ENCODE data around the gene KRT78. TPM values are rescaled to one million over a fixed set of nuclear protein-coding genes. Genes with fewer than 3 reads are reported as not detected.
A peak's percentile ranks its signal among the peaks of the same experiment; 100 is the strongest.
"Not testable (repeated sequence)": the region's sequence is repeated elsewhere in the genome, so short reads cannot be mapped to it uniquely, and the experiment has no call there.

KRT78 gene
- polyA plus RNA-seq, 6 donors from 2014 or later, result not detected

DNA sequence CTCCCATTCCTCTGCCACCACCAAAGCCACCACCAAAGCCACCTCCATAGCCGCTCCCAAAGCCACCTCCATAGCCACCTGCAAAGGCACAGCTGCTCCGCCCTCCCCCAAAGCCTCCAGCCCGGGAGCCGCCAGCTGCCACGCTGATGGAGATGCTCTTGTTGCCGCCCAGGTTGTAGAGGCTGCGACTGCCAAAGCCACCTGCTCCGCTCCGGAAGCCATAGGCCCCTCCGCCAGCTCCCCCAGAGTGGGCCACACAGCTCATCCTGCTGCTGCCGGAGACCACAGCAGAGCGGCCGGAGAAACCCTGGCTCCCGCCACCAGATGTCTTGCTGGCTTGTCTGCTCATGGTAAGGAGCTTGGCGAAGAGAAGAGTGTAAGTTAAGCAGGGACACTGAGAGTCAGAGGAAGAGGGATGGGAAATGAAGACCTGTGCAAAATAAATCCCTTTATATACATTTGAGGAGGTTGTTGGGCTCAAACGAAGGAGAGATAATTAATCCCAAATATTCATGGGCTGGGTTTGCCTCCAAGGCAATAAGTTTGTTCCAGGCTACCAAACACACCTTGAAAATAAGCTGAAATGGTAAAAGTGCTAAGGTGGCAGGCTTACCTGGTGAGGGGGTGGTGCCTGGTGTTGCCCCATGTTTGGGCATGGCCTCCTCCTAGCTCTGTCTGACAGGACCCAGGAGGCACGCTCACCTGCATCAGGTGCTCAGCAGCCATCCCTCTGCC, 52.9 kb downstream of the KRT78 start, which contains the start of gene KRT3:
TSS of gene KRT3 (minus strand) at position 424 of the 735 bp plus-strand sequence. CDS start at position 349, 75 bp downstream.
- H3K27me3 Mint-ChIP-seq, result peaks cover 11 to 45% (median 25%) of the 10 kb centered on the region in 3 donors
- no peaks in the 10 kb centered on the region for H3K9me3 Mint-ChIP-seq
- DNase-seq (no peak), ATAC-seq (ENCODE audit: low read depth in 2 of 2) (no peak)
- H3K4me3 Mint-ChIP-seq, result no peak within 1 kb of the TSS
- no peaks in the 10 kb centered on the region for H3K36me3 Mint-ChIP-seq
- no peaks in the 10 kb centered on the region for H3K4me1 Mint-ChIP-seq
- H3K27ac Mint-ChIP-seq, result no peak within 1 kb of the TSS

DNA sequence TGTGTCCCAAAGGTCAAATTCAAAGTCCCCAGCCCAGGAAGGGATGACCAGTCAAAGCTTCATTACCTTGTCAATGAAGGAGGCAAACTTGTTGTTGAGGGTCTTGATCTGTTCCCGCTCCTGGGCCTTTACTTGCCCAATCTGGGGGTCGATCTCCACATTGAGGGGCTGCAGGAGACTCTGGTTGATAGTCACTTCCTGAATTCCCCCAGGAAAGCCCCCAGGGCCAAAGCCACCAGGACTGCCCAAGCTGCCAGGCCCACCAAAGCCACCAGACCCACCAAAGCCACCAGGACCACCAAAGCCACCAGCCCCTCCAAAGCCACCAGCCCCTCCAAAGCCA, 53.5 kb downstream of the KRT78 start:
- not testable (repeated sequence) for ATAC-seq (ENCODE audit: low read depth in 2 of 2); H3K4me3 Mint-ChIP-seq; H3K27ac Mint-ChIP-seq; H3K9me3 Mint-ChIP-seq; DNase-seq; H3K4me1 Mint-ChIP-seq; H3K36me3 Mint-ChIP-seq
- peaks cover 17 to 51% (median 25%) of the 10 kb centered on the region in 3 donors for H3K27me3 Mint-ChIP-seq

DNA sequence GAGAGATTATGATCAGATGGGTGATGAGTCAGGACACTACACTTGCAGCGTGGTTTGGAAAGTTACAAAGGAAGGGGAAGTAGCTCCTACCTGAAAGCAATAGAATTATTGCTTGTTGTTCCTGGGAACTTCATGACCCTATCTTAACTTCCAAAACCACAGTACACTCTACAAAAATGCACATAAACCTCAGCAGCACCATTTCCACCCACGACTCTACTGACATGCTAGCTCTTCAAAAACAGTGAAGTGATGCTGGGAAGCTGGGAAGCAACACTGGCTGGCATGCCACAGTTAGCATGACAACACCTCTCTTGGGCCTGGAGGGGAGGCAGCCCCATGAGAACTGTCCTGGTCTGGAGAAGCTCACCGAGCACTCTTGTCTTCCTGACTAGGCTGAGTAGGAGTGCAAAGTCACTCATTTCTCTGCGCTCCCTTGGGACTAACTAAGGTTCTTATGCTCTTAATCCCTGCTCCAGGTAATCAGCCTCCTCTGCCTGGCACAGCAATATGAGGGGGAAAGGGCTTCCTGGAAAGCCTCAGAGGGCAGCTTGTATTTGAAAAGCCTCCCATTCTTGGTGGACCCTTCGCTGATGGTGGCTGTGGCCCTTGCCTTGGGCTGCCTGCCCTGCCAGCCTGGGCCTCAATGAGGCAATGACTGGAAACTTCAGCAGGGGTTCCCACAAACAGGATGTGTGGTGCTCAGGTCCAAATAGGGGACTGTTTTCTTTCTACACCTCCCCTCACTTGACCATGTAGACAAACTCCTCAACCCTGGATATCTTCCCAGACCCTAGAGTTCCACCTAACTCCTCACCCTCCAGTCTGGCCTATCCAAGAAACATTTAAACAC, 54.1 kb downstream of the KRT78 start:
- H3K36me3 Mint-ChIP-seq, result no peaks in the 10 kb centered on the region
- ATAC-seq (ENCODE audit: low read depth in 2 of 2) (no peak), DNase-seq (no peak)
- peaks cover 0 to under 1% (median 0%) of the 10 kb centered on the region in 3 donors for H3K4me1 Mint-ChIP-seq
- H3K9me3 Mint-ChIP-seq, result no peaks in the 10 kb centered on the region
- peaks cover 21 to 57% (median 23%) of the 10 kb centered on the region in 3 donors for H3K27me3 Mint-ChIP-seq
- H3K27ac Mint-ChIP-seq, result no peak overlapping the region
- no peak overlapping the region for H3K4me3 Mint-ChIP-seq

DNA sequence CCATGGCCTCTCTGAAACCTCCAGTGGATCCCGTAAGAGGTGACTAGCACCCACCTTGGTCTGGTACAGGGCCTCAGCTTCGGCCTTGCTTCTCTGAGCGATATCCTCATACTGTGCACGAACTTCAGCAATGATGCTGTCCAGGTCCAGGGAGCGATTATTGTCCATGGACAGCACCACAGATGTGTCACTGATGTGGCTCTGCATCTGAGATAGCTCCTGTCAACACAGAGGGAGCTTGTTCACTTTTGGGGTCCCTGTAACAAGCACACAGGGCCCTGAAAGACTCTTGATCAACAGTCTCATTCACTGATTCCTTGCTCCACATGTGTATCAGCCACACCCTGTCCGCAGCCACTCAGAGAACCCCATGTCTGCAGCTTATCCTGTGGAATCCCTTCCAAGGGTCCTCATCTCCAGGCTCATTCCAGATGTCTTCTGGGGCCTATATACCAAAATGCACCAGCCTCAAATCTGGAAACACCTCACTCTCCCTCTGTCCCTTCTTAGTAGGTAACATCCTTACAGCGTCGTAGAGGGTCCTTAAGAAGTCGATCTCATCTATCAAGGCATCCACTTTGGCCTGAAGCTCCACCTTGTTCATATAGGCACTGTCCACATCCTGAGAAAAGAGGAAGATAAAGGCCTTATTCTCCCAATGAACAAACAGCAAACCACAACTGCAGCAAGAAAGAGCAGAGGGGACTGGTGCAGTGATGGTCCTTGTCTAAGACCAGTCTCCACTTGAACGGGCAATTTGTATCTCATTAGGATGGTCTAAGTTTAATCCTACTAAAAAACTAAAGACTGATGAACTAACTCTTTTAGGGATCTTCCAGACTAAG, 56.4 kb downstream of the KRT78 start:
- no peak overlapping the region for H3K4me3 Mint-ChIP-seq
- no peaks in the 10 kb centered on the region for H3K36me3 Mint-ChIP-seq
- DNase-seq (no peak), ATAC-seq (ENCODE audit: low read depth in 2 of 2) (no peak)
- peaks cover 0 to 3% (median 0%) of the 10 kb centered on the region in 7 donors for H3K9me3 Mint-ChIP-seq
- no peak overlapping the region for H3K27ac Mint-ChIP-seq
- H3K4me1 Mint-ChIP-seq, result peaks cover 0 to 6% (median 5%) of the 10 kb centered on the region in 3 donors
- peaks cover 16 to 59% (median 41%) of the 10 kb centered on the region in 3 donors for H3K27me3 Mint-ChIP-seq

DNA sequence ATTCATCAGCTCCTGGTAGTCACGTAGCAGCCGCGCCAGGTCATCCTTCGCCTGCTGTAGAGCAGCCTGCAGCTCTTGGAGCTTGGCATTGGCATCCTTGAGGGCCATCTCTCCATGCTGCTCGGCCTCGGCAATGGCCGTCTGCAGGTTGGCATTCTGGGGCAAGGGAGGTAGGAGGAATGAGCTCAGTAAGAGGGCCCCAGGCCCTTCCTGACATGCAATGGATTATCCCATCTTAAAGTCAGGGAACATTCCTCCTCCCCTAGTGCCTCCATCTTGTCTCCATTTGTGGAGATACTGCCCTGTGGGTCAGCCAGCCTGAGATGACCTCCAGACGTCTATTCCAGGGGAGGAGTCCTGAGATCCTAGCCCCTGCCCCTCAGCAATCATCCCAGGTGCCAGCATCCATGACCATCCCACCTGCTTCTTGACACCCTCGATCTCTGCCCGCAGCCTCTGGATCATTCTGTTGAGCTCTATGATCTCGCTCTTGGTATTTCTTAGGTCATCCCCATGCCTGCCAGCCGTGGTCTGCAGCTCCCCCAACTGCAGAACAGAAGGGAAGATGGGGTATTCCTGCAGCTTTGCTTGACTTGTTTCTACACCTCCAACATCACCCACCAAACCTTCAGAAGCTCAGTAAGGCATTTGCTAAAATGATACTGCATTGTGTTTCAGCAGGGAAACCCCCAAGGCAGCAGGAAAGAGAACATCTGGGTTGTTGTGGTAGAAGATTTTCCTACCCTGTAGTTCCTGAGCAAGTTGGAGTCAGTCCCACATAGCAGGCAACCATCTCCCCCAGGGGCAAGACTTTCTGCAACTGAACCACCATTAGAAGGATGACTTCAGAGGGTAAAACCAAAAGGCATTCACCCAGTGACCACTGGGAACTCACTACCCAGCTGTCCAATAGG, 57.3 kb downstream of the KRT78 start:
- H3K4me1 Mint-ChIP-seq, result peaks cover 0 to 6% (median 5%) of the 10 kb centered on the region in 3 donors
- H3K9me3 Mint-ChIP-seq, result peaks cover 0 to 3% (median 0%) of the 10 kb centered on the region in 7 donors
- H3K36me3 Mint-ChIP-seq, result no peaks in the 10 kb centered on the region
- H3K27me3 Mint-ChIP-seq, result peaks cover 19 to 59% (median 41%) of the 10 kb centered on the region in 3 donors
- no peak for ATAC-seq (ENCODE audit: low read depth in 2 of 2)
- H3K4me3 Mint-ChIP-seq, result no peak overlapping the region
- DNase-seq, result no peak
- H3K27ac Mint-ChIP-seq, result no peak overlapping the region

DNA sequence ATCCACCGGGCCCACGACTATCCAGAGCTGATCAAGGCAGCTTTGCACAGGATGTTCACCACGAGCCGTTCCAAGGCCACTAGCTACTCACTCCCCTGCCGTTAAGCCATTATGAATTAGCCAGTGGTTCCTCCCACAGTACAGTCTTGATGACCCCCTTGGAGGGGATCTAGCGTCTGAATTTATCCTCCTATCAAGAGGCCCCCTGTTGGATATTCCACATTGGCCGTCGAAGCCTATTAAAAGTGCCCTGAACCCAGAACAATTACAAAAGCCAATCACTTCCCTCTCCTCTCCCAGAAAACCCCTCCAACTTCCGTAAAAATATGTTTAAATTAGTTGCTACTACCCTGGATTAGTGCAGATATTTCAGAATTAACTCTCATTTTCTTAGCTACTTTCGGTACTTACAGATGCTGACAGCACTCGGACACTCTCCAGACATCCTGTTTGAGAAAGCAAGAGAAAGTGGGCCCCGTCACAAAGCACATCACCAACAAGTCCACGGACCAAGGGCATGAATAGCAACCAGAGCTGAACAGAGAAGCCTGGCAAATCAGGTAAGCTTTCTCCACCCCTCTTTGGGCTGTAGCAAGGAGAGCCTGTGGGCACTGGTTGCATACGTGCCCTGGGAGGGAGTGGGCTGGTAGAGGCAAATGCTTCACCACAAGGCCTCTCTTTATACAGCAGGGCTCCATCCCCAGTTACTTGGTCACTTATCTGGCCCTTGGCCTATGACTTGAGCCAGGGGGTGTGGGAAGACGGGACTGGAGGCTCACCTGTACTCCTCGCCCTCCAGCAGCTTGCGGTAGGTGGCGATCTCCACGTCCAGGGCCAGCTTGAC, 58.1 kb downstream of the KRT78 start:
- peaks cover 0 to 6% (median 5%) of the 10 kb centered on the region in 3 donors for H3K4me1 Mint-ChIP-seq
- ATAC-seq (ENCODE audit: low read depth in 2 of 2) (no peak), DNase-seq (no peak)
- H3K4me3 Mint-ChIP-seq, result no peak overlapping the region
- H3K27me3 Mint-ChIP-seq, result peaks cover 28 to 58% (median 46%) of the 10 kb centered on the region in 3 donors
- H3K9me3 Mint-ChIP-seq, result peaks cover 0 to 4% (median 1%) of the 10 kb centered on the region in 7 donors
- H3K27ac Mint-ChIP-seq, result peak overlapping the region in 1 of 6 donors; percentile 43
- H3K36me3 Mint-ChIP-seq, result no peaks in the 10 kb centered on the region

DNA sequence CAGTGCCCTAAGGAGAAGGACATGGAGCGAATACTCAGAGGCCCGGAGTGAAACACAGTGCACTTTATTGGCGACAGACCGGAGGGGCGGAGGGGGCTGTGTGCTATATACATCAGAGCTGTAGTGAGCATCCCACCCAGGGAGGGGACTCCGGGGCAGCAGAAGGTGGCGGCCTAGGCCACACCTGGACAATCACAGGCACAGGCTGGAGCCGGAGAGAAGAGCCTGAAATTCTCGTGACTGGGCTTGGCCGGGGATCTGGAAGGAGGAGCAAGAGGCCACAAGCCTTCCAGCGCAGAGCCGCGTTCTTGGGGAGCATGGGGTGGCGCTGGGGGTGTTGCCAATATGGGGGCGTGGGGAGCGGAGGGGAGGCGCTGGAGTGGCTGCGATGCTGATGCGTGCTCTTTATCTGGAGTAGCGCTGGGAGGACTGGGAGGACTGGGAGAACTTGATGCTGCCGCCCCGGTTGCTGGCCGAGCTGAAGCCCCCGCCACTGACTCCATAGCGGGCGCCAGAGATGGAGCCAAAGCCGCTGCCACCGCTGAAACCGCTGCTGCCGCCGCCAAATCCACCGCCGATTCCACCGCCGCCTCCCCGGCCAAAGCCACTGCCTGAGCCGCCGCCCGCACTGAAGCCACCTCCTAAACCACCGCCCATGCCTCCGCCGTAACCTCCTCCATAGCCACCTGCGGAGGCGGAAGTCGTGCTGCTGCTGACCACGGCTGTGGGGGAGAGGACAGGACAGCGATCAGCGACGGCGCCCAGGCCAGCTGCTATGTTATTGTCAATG, 59.0 kb downstream of the KRT78 start:
- peaks cover 0 to 5% (median 3%) of the 10 kb centered on the region in 7 donors for H3K9me3 Mint-ChIP-seq
- no peak overlapping the region for H3K27ac Mint-ChIP-seq
- H3K4me1 Mint-ChIP-seq, result peaks cover 0 to 6% (median 5%) of the 10 kb centered on the region in 3 donors
- peaks cover 36 to 58% (median 54%) of the 10 kb centered on the region in 3 donors for H3K27me3 Mint-ChIP-seq
- no peak for ATAC-seq (ENCODE audit: low read depth in 2 of 2)
- H3K4me3 Mint-ChIP-seq, result peak overlapping the region in 1 of 8 donors; percentile 34
- no peak for DNase-seq
- H3K36me3 Mint-ChIP-seq, result no peaks in the 10 kb centered on the region

DNA sequence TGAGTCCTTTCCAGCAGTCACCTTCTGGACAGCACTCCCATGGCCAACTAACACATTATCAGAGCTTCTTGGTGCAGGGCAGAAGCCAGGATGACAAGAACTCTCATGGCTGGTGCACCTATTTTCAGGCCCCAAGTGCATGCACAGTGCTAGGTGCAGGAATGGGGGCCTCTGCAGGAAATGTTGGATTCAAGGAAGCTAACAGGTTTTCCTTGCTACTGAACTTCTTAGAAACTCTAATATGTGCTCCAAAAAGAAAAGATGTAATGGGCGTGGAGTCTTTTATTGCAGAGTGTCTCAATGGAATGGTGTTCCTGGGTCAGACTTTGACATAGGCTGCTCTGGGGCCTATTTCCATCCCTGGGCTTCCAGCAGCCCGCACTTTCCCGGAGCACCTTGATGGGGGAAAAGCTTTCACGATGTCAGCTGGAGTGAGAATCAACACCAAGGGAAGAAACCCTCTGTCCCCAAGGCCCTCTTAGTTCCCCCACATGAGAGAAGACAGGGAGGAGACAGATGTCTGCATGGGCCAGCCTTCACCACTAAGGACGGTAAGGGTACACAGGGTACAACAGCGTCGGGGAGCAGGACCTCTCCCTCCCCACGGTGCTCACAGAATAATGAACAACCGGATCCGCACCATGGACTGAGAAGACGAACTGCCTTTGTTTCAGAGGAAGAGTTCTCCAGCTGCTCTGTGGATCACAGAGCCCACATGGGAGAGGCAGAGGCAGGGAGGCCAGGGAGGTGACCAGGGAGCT, 59.7 kb downstream of the KRT78 start:
- H3K4me1 Mint-ChIP-seq, result peaks cover 0 to 6% (median 5%) of the 10 kb centered on the region in 3 donors
- DNase-seq (no peak), ATAC-seq (ENCODE audit: low read depth in 2 of 2) (no peak)
- H3K27ac Mint-ChIP-seq, result no peak overlapping the region
- H3K9me3 Mint-ChIP-seq, result peaks cover 0 to 5% (median 3%) of the 10 kb centered on the region in 7 donors
- peaks cover 39 to 57% (median 55%) of the 10 kb centered on the region in 3 donors for H3K27me3 Mint-ChIP-seq
- no peaks in the 10 kb centered on the region for H3K36me3 Mint-ChIP-seq
- no peak overlapping the region for H3K4me3 Mint-ChIP-seq

DNA sequence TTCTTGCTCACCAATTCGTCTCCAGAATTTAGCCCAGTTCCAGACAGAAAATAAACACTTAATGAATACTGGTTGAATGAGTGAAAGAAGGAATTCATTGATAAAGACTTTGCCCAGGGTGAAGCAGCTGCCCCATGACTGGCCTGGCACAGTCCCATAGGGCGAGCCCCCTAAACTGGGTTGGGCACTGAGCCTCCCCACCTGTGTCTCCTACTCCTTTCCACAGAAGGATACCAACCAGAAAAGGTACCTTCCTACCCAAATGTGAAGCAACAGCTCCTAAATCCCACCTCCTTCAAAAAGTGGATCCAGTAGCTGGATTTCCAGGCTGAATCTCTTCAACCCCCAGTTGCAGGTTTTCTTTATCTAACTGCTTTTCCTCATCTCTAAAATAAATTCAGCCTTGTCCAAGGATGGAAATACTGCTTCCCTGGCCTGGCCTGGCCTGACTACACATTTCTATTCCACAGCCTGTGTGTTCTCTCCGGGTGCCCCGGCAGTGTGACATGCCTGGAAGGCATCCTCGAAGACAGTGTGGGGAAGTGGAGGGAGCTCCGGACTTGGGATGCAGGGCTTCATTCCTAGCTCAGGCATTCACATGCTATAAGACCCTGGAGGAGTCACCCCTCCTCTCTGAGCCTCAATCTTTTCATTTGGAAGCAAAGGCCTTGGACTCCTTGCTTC, 60.5 kb downstream of the KRT78 start:
- Mint-ChIP-seq H3K36me3 (no peaks in the 10 kb centered on the region), H3K4me1 (peaks cover 0 to 6% (median 5%) of the 10 kb centered on the region in 3 donors), H3K9me3 (peaks cover 0 to 6% (median 3%) of the 10 kb centered on the region in 7 donors), H3K27me3 (peaks cover 46 to 64% (median 57%) of the 10 kb centered on the region in 3 donors), H3K27ac (no peak overlapping the region), H3K4me3 (no peak overlapping the region)
- no peak for ATAC-seq (ENCODE audit: low read depth in 2 of 2)
- DNase-seq, result no peak

Data from naive B cell (primary cell).